SK-N-SH (cell line): Measurements from ENCODE around the gene PHACTR2. TPM values are rescaled to one million over a fixed set of nuclear protein-coding genes. Genes with fewer than 3 reads are reported as not detected.

ENCODE experiments used
- CTCF ChIA-PET: fragments of 300-600, 350-600 bp; formaldehyde crosslinking; extraction: SDS; loops from one replicate; lab custom pipeline; 2021; lab: Yijun Ruan, JAX
- POLR2A ChIA-PET: fragments of 350-600 bp; sonication (Branson Sonifier 250); formaldehyde crosslinking; extraction: SDS; loops from one replicate; lab custom pipeline; 2020; ENCODE audit warnings: antibody characterized with exemption, inconsistent platforms; lab: Yijun Ruan, JAX
- DNase-seq: peaks from one replicate; pipeline ENCODE4 v3.0.0; 2012
- H2AFZ ChIP-seq: fragments of 200-600 bp; sonication (generic); 2 replicates; pipeline ENCODE4 v1.8.1; 2016; ENCODE audit warnings: antibody characterized with exemption, mild to moderate bottlenecking, low read depth
- H3F3A ChIP-seq: fragments of 200-600 bp; sonication (generic); replicated peaks from 2 replicates; pipeline ENCODE3; 2016; ENCODE audit warnings: antibody characterized with exemption, mild to moderate bottlenecking; ENCODE audit not compliant: insufficient read depth
- H3K27ac ChIP-seq, 2 experiments: fragments of 200-500 bp in 1 of 2; fragments of 200-600 bp in 1 of 2; sonication (Bioruptor generic) in 1 of 2; sonication (generic), shearing (Covaris generic) in 1 of 2; 2 replicates each; pipeline versions ENCODE4 v1.5.1 to v1.6.1; 2014 to 2016; ENCODE audit warnings: low read depth in 2 of 2, inconsistent platforms in 1 of 2, low read length in 1 of 2, mild to moderate bottlenecking in 1 of 2, mixed read lengths in 1 of 2
- H3K27me3 ChIP-seq: fragments of 200-600 bp; sonication (generic), shearing (Covaris generic); 2 replicates; pipeline ENCODE4 v1.6.1; 2016; ENCODE audit warnings: mixed run types; ENCODE audit not compliant: insufficient read depth
- H3K36me3 ChIP-seq, 2 experiments: fragments of 200-500 bp in 1 of 2; fragments of 200-600 bp in 1 of 2; sonication (Bioruptor generic) in 1 of 2; sonication (generic) in 1 of 2; replicated peaks in 1 of 2; 2 replicates each; pipeline versions ENCODE3 to v1.5.1; 2014 to 2016; ENCODE audit warnings: low read length in 1 of 2, mild to moderate bottlenecking in 1 of 2; ENCODE audit not compliant: insufficient read depth in 2 of 2, control insufficient read depth in 1 of 2
- H3K4me1 ChIP-seq, 2 experiments: fragments of 200-500 bp in 1 of 2; fragments of 200-600 bp in 1 of 2; sonication (Bioruptor generic) in 1 of 2; sonication (generic), shearing (Covaris generic) in 1 of 2; 2 replicates each; pipeline versions ENCODE4 v1.5.1 to v1.6.1; 2014 to 2016; ENCODE audit warnings: low read depth in 1 of 2, low read length in 1 of 2, mixed run types in 1 of 2; ENCODE audit not compliant: insufficient read depth in 2 of 2, control insufficient read depth in 1 of 2
- H3K4me2 ChIP-seq: fragments of 200-600 bp; sonication (generic), shearing (Covaris generic); 2 replicates; pipeline ENCODE4 v1.6.1; 2017; ENCODE audit warnings: mixed run types
- H3K4me3 ChIP-seq, 2 experiments: fragments of 200-500 bp in 1 of 2; fragments of 200-600 bp in 1 of 2; sonication (Bioruptor generic) in 1 of 2; sonication (generic), shearing (Covaris generic) in 1 of 2; 2 replicates each; pipeline versions ENCODE4 v1.5.1 to v1.8.1; 2014 to 2016; ENCODE audit warnings: low read depth in 2 of 2, inconsistent platforms in 1 of 2, low read length in 1 of 2, mild to moderate bottlenecking in 1 of 2, mixed read lengths in 1 of 2, moderate library complexity in 1 of 2
- H3K79me2 ChIP-seq: fragments of 200-600 bp; sonication (generic); 2 replicates; pipeline ENCODE4 v1.8.1; 2017; ENCODE audit warnings: mild to moderate bottlenecking; ENCODE audit not compliant: insufficient read depth
- H3K9ac ChIP-seq: fragments of 200-600 bp; sonication (generic); 2 replicates; pipeline ENCODE4 v1.6.1; 2017; ENCODE audit warnings: mixed run types
- H3K9me2 ChIP-seq: fragments of 200-600 bp; sonication (generic); 2 replicates; pipeline ENCODE4 v1.6.1; 2017; ENCODE audit warnings: mixed run types
- H3K9me3 ChIP-seq: fragments of 200-600 bp; sonication (generic); 2 replicates; pipeline ENCODE4 v1.6.1; 2017; ENCODE audit warnings: mixed run types, mild to moderate bottlenecking, moderate library complexity
- H4K20me1 ChIP-seq: fragments of 200-600 bp; sonication (generic); 2 replicates; pipeline ENCODE4 v1.6.1; 2017; ENCODE audit warnings: mild to moderate bottlenecking, mixed run types; ENCODE audit not compliant: insufficient read depth
- CHD2 ChIP-seq: fragments of 150-350 bp; IDR thresholded peaks from 2 replicates; pipeline ENCODE4 v1.6.1; 2018; ENCODE audit warnings: low read length; ENCODE audit not compliant: partially characterized antibody
- CTCF ChIP-seq: fragments of 200-600 bp; sonication (generic); IDR thresholded peaks from 2 replicates; pipeline ENCODE4 v1.6.1; 2017; ENCODE audit warnings: antibody characterized with exemption, mild to moderate bottlenecking, moderate library complexity
- ELF1 ChIP-seq: IDR thresholded peaks from 2 replicates; pipeline ENCODE4 v1.4.0; 2012
- EP300 ChIP-seq, 2 experiments: IDR thresholded peaks; 2 replicates each; pipeline versions ENCODE4 v1.4.0 to v1.6.1; 2012; ENCODE audit warnings: borderline replicate concordance in 1 of 2, low read depth in 1 of 2, low read length in 1 of 2
- EZH2phosphoT487 ChIP-seq: fragments of 200-600 bp; sonication (generic); IDR thresholded peaks from 2 replicates; pipeline ENCODE4 v1.6.1; 2017; ENCODE audit warnings: low read depth, mixed run types, mild to moderate bottlenecking, antibody characterized with exemption, moderate library complexity, borderline replicate concordance
- FOXJ3 ChIP-seq: sonication (generic); formaldehyde crosslinking; IDR thresholded peaks from 2 replicates; pipeline ENCODE4 v1.5.1; 2020; ENCODE audit warnings: mild to moderate bottlenecking, missing genetic modification reagents
- GABPA ChIP-seq: IDR thresholded peaks from 2 replicates; pipeline ENCODE4 v1.4.0; 2012; ENCODE audit warnings: low read depth, mild to moderate bottlenecking
- GATA2 ChIP-seq: sonication (generic); formaldehyde crosslinking; IDR thresholded peaks from 2 replicates; pipeline ENCODE4 v1.5.0; 2020; ENCODE audit warnings: mild to moderate bottlenecking, missing genetic modification reagents
- IRF3 ChIP-seq: fragments of 150-350 bp; IDR thresholded peaks from 2 replicates; pipeline ENCODE4 v1.6.1; 2016; ENCODE audit warnings: mild to moderate bottlenecking, low read depth, low read length
- JUND ChIP-seq: IDR thresholded peaks from 2 replicates; pipeline ENCODE4 v1.4.0; 2012
- MXI1 ChIP-seq: IDR thresholded peaks from 2 replicates; pipeline ENCODE4 v1.6.1; 2012; ENCODE audit warnings: mild to moderate bottlenecking, low read depth, low read length, improper control_type of control experiment
- NFIC ChIP-seq: IDR thresholded peaks from 2 replicates; pipeline ENCODE4 v1.4.0; 2012; ENCODE audit warnings: borderline replicate concordance
- POLR2AphosphoS5 ChIP-seq: IDR thresholded peaks from 2 replicates; pipeline ENCODE4 v1.6.1; 2012; ENCODE audit warnings: low read depth, low read length
- RCOR1 ChIP-seq: fragments of 150-350 bp; IDR thresholded peaks from 2 replicates; pipeline ENCODE4 v1.6.1; 2017; ENCODE audit warnings: antibody characterized with exemption, low read length
- REST ChIP-seq: IDR thresholded peaks from 2 replicates; pipeline ENCODE4 v1.6.1; 2012; ENCODE audit warnings: mild to moderate bottlenecking, low read depth, low read length, moderate library complexity
- SIN3A ChIP-seq: IDR thresholded peaks from 2 replicates; pipeline ENCODE4 v1.6.1; 2012; ENCODE audit warnings: low read depth, mild to moderate bottlenecking, low read length, moderate library complexity, borderline replicate concordance
- SMC3 ChIP-seq: IDR thresholded peaks from 2 replicates; pipeline ENCODE4 v1.6.1; 2012; ENCODE audit warnings: low read depth, low read length, improper control_type of control experiment
- TCF12 ChIP-seq: IDR thresholded peaks from 2 replicates; pipeline ENCODE4 v1.4.0; 2012
- USF1 ChIP-seq: IDR thresholded peaks from 2 replicates; pipeline ENCODE4 v1.4.0; 2012; ENCODE audit warnings: low read depth, borderline replicate concordance
- WGBS: methylation state at CpG from one replicate; pipeline ENCODE4 v1.1.6; 2017; ENCODE audit warnings: low lambda C conversion rate; 5-methylcytosine and 5-hydroxymethylcytosine counted together
- polyA plus RNA-seq, 3 experiments: library from polyadenylated mRNA; depleted of rRNA; stranded (reverse); fragments of >200 nt; gene quantifications; 2 replicates each; pipeline ENCODE4 v1.2.3, GENCODE V29; 2012

PHACTR2 gene
- polyA plus RNA-seq, 1 of the 3 experiments (the other 2 are of a cell fraction) = 5.0 TPM

GRCh38 chr6:143676437-143677045 lies 1.2 kb upstream of the PHACTR2 start:
- H4K20me1 ChIP-seq = no peaks in the 10 kb centered on the region
- H3K4me3 ChIP-seq = no peak overlapping the region
- no peak overlapping the region for H2AFZ ChIP-seq
- H3K4me1 ChIP-seq = peaks cover 0 to 14% of the 10 kb centered on the region in 2 experiments; a peak in 3 of 4 replicates
- H3K36me3 ChIP-seq = no peaks in the 10 kb centered on the region
- no peak overlapping the region for H3K27ac ChIP-seq
- no peak for DNase-seq
- TF ChIP-seq TCF12 = no peak
- no peak for TF ChIP-seq GATA2
- TF ChIP-seq GABPA = no peak
- no peak for TF ChIP-seq EZH2phosphoT487
- TF ChIP-seq IRF3 = no peak
- no peak for TF ChIP-seq ELF1
- TF ChIP-seq USF1 = no peak
- TF ChIP-seq RCOR1 = no peak
- TF ChIP-seq NFIC = no peak
- TF ChIP-seq MXI1 = no peak
- no peak for TF ChIP-seq SMC3
- TF ChIP-seq CTCF = no peak
- no peak for TF ChIP-seq EP300 (IDR thresholded peaks at IDR 0.05; ENCODE audit: borderline replicate concordance in 1 of 2, low read depth in 1 of 2, low read length in 1 of 2)
- no peak for TF ChIP-seq REST
- no peak for TF ChIP-seq JUND
- no peak for TF ChIP-seq SIN3A
- TF ChIP-seq CHD2 = no peak
- TF ChIP-seq POLR2AphosphoS5 = no peak
- no peak for TF ChIP-seq FOXJ3
- TF ChIP-seq, all 33 proteins: peak for 0
- Histone ChIP-seq H3K9ac (no peak overlapping the region), H3F3A (peaks cover 32% of the 10 kb centered on the region), H3K4me2 (no peak overlapping the region), H3K9me2 (no peaks in the 10 kb centered on the region), H3K27me3 (no peaks in the 10 kb centered on the region), H3K9me3 (no peaks in the 10 kb centered on the region), H3K79me2 (peaks cover 31% of the 10 kb centered on the region)
- ChIA-PET POLR2A (no interaction called here), CTCF (no interaction called here)
- WGBS = 84% methylated on average over 4 of the region's 4 CpGs
